HepG2 (cell line): ENCODE data around the gene GRM8. TPM values are rescaled to one million over a fixed set of nuclear protein-coding genes. Genes with fewer than 3 reads are reported as not detected.

Source experiments
- ATAC-seq: fragments of 200-7000 bp; cut with Tn5 transposase; 3 replicates; pipeline ENCODE4 v1.9.1; 2020; ENCODE audit warnings: mild to moderate bottlenecking, moderate library complexity
- BruUV-seq: library from RNA; stranded (reverse); fragments of 400-500 nt; replicated peaks from 2 replicates; lab custom pipeline; 2021; lab: Mats Ljungman, UMichigan
- CTCF ChIA-PET: fragments of 300-600 bp; formaldehyde crosslinking; extraction: SDS; loops from one replicate; lab custom pipeline; 2021; ENCODE audit warnings: low total read pairs, inconsistent platforms, low intra/inter-chr PET ratio; lab: Yijun Ruan, JAX
- POLR2A ChIA-PET: fragments of 350-600 bp; sonication (Branson Sonifier 250); formaldehyde crosslinking; loops from one replicate; lab custom pipeline; 2020; ENCODE audit warnings: antibody characterized with exemption, inconsistent platforms; lab: Yijun Ruan, JAX
- DNase-seq: peaks from one replicate; pipeline ENCODE4 v3.0.0-alpha.2; 2015; ENCODE audit warnings: low spot score
- FAIRE-seq: peaks from 3 replicates; lab custom pipeline; 2011; peaks lifted over from hg19 to GRCh38; lab: Jason Lieb, UNC
- H2AFZ ChIP-seq: one replicate; pipeline ENCODE4 v1.6.1; 2011; ENCODE audit warnings: low read length, inconsistent platforms
- H3K27ac ChIP-seq: fragments of 300-600 bp; 3 replicates; pipeline ENCODE4 v1.8.0; 2011; ENCODE audit warnings: mixed run types, mild to moderate bottlenecking, mixed read lengths, low read length, inconsistent platforms; ENCODE audit not compliant: insufficient read depth; ENCODE audit errors: extremely low read length
- H3K27me3 ChIP-seq, 2 experiments: fragments of 200-600 bp in 1 of 2; 2 replicates in 1 of 2; 3 replicates in 1 of 2; pipeline versions ENCODE4 v1.6.0 to v1.8.0; 2011; ENCODE audit warnings: low read length in 2 of 2, mild to moderate bottlenecking in 2 of 2, moderate library complexity in 2 of 2, inconsistent platforms in 1 of 2; ENCODE audit not compliant: insufficient read depth in 2 of 2, control insufficient read depth in 1 of 2
- H3K36me3 ChIP-seq, 2 experiments: fragments of 200-600 bp in 1 of 2; replicated peaks in 1 of 2; 2 replicates in 1 of 2; 3 replicates in 1 of 2; pipeline versions ENCODE4 v1.5.1 to v1.8.0; 2011; ENCODE audit warnings: low read length in 2 of 2, inconsistent platforms in 1 of 2; ENCODE audit not compliant: insufficient read depth in 2 of 2, control insufficient read depth in 1 of 2
- H3K4me1 ChIP-seq: 2 replicates; pipeline ENCODE4 v1.5.1; 2012; ENCODE audit warnings: low read length, inconsistent platforms; ENCODE audit not compliant: insufficient read depth
- H3K4me2 ChIP-seq: 2 replicates; pipeline ENCODE4 v1.6.0; 2011; ENCODE audit warnings: low read depth, low read length, inconsistent platforms
- H3K4me3 ChIP-seq, 3 experiments: fragments of 200-600 bp in 1 of 3; sonication (generic), shearing (Covaris generic) in 1 of 3; replicated peaks in 1 of 3; 2 replicates each; pipeline ENCODE4 v1.5.1; 2011 to 2016; ENCODE audit warnings: low read length in 3 of 3, inconsistent platforms in 2 of 3, low read depth in 2 of 3, mild to moderate bottlenecking in 2 of 3, control low read depth in 1 of 3, mixed read lengths in 1 of 3; ENCODE audit not compliant: insufficient read depth in 1 of 3
- H3K79me2 ChIP-seq: one replicate; pipeline ENCODE4 v1.6.1; 2011; ENCODE audit warnings: low read length, inconsistent platforms; ENCODE audit not compliant: insufficient read depth
- H3K9ac ChIP-seq: 2 replicates; pipeline ENCODE4 v1.6.0; 2011; ENCODE audit warnings: mild to moderate bottlenecking, low read depth, low read length, inconsistent platforms; ENCODE audit not compliant: insufficient read depth
- H3K9me3 ChIP-seq: 2 replicates; pipeline ENCODE4 v1.5.1; 2012; ENCODE audit warnings: mild to moderate bottlenecking, low read length
- H4K20me1 ChIP-seq: 2 replicates; pipeline ENCODE4 v1.6.0; 2011; ENCODE audit warnings: inconsistent platforms, mild to moderate bottlenecking, low read length, moderate library complexity; ENCODE audit not compliant: insufficient read depth
- BCL6 ChIP-seq: IDR thresholded peaks from 2 replicates; pipeline ENCODE4 v1.6.1; 2016; ENCODE audit warnings: missing genetic modification reagents, missing compliant biosample characterization
- ETV6 ChIP-seq: sonication (generic); formaldehyde crosslinking; conservative IDR thresholded peaks from 2 replicates; pipeline ENCODE4 v1.4.0; 2020; ENCODE audit warnings: missing genetic modification reagents
- GPN1 ChIP-seq: sonication (generic); formaldehyde crosslinking; IDR thresholded peaks from 2 replicates; pipeline ENCODE4 v1.5.1; 2020; ENCODE audit warnings: missing genetic modification reagents, borderline replicate concordance
- HCFC1 ChIP-seq: fragments of 150-350 bp; IDR thresholded peaks from 2 replicates; pipeline ENCODE4 v1.6.1; 2014; ENCODE audit warnings: low read depth, low read length
- MED1 ChIP-seq: sonication (generic); formaldehyde crosslinking; IDR thresholded peaks from 2 replicates; pipeline ENCODE4 v1.4.0; 2020; ENCODE audit warnings: missing genetic modification reagents
- THYN1 ChIP-seq: sonication (generic); formaldehyde crosslinking; IDR thresholded peaks from 2 replicates; pipeline ENCODE4 v1.8.1; 2023; ENCODE audit warnings: low read depth, mild to moderate bottlenecking, moderate library complexity, missing genetic modification reagents, borderline replicate concordance
- ZBTB38 ChIP-seq: sonication (generic); formaldehyde crosslinking; IDR thresholded peaks from 2 replicates; pipeline ENCODE4 v1.5.1; 2020; ENCODE audit warnings: mild to moderate bottlenecking, missing genetic modification reagents
- ZNF12 ChIP-seq: sonication (generic); formaldehyde crosslinking; IDR thresholded peaks from 2 replicates; pipeline ENCODE4 v1.5.0; 2020; ENCODE audit warnings: missing genetic modification reagents
- ZNF570 ChIP-seq: sonication (generic); formaldehyde crosslinking; IDR thresholded peaks from 2 replicates; pipeline ENCODE4 v1.4.0; 2020; ENCODE audit warnings: mild to moderate bottlenecking, missing genetic modification reagents, borderline replicate concordance
- ZNF598 ChIP-seq: sonication (generic); formaldehyde crosslinking; IDR thresholded peaks from 2 replicates; pipeline ENCODE4 v1.5.1; 2020; ENCODE audit warnings: mild to moderate bottlenecking, missing genetic modification reagents, borderline replicate concordance
- ZNF7 ChIP-seq: IDR thresholded peaks from 2 replicates; pipeline ENCODE4 v1.6.1; 2016; ENCODE audit warnings: missing biosample characterization, missing genetic modification reagents
- ZSCAN9 ChIP-seq: IDR thresholded peaks from 2 replicates; pipeline ENCODE4 v1.6.1; 2016; ENCODE audit warnings: borderline replicate concordance
- WGBS: methylation state at CpG from one replicate; pipeline ENCODE4 v1.1.6; 2017; ENCODE audit warnings: low lambda C conversion rate; 5-methylcytosine and 5-hydroxymethylcytosine counted together
- in situ Hi-C: cut with HindIII; loops from 2 replicates; pipeline ENCODE4 v1.10.0; 2017; ENCODE audit warnings: low pct_unique_long_range_greater_than_20kb; ENCODE audit not compliant: extremely low pct_ligation_motif_present
- intact Hi-C: fragments of 100-400 bp; cut with micrococcal nuclease; formaldehyde crosslinking; loops from one replicate; pipeline ENCODE4 v1.10.0; 2022; ENCODE audit not compliant: unreplicated experiment
- polyA plus RNA-seq, 8 experiments: library from polyadenylated mRNA; depleted of rRNA in 3 of 8; stranded (reverse) in 7 of 8; unstranded in 1 of 8; fragments of >200 nt; fragmentation: Illumina TruSeq in 4 of 8; extraction: Trizol in 4 of 8; gene quantifications; 2 replicates each; pipeline versions ENCODE4 v1.2.1 to v1.2.3, GENCODE V29; 2011 to 2016; ENCODE audit warnings: low read depth in 4 of 8, missing spikeins in 1 of 8, mixed read lengths in 1 of 8; ENCODE audit not compliant: insufficient read depth in 1 of 8
- total RNA-seq, 5 experiments: library from RNA; depleted of rRNA; stranded (reverse); fragments of >200 nt; fragmentation: Illumina TruSeq; extraction: Trizol; gene quantifications; 2 replicates each; pipeline ENCODE4 v1.2.3, GENCODE V29; 2016; ENCODE audit warnings: low read depth in 1 of 5
- TF ChIP-seq, protein P1 (sequence below): sonication (generic); formaldehyde crosslinking; IDR thresholded peaks from 2 replicates; pipeline ENCODE4 v1.4.0; 2020; ENCODE audit warnings: missing genetic modification reagents
- TF ChIP-seq, protein P2 (sequence below): IDR thresholded peaks from 2 replicates; pipeline ENCODE4 v1.6.1; 2016; ENCODE audit warnings: missing compliant biosample characterization, missing genetic modification reagents, borderline replicate concordance
- TF ChIP-seq, protein P3 (sequence below): sonication (generic); formaldehyde crosslinking; IDR thresholded peaks from 2 replicates; pipeline ENCODE4 v1.4.0; 2020; ENCODE audit warnings: missing genetic modification reagents, mild to moderate bottlenecking, borderline replicate concordance

GRM8 gene
- total and polyA plus RNA-seq, 2 of the 13 experiments (the other 11 are each of a cell fraction or from before 2014, with no cell fraction given): not detected

DNA sequence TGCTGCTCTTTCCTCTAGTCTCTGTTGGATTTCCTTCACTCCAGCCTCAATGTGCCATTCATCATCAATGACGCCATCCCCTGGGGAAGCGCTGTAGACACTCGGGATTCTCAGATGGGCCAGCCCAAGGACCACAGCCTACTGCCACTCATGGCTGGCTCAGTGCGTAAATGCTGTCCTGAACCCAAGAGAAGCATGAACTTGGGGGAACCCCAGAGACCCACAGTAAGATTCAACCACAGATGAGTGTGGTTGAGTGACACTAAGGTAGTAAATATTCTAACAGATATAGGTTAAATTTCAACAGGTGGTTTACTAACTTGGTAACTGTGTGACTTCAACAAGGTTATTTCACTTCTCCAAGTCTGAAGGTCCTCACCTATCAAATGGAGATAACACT is 304.1 kb downstream of the GRM8 start (continued):
- TF ChIP-seq, protein P1, sequence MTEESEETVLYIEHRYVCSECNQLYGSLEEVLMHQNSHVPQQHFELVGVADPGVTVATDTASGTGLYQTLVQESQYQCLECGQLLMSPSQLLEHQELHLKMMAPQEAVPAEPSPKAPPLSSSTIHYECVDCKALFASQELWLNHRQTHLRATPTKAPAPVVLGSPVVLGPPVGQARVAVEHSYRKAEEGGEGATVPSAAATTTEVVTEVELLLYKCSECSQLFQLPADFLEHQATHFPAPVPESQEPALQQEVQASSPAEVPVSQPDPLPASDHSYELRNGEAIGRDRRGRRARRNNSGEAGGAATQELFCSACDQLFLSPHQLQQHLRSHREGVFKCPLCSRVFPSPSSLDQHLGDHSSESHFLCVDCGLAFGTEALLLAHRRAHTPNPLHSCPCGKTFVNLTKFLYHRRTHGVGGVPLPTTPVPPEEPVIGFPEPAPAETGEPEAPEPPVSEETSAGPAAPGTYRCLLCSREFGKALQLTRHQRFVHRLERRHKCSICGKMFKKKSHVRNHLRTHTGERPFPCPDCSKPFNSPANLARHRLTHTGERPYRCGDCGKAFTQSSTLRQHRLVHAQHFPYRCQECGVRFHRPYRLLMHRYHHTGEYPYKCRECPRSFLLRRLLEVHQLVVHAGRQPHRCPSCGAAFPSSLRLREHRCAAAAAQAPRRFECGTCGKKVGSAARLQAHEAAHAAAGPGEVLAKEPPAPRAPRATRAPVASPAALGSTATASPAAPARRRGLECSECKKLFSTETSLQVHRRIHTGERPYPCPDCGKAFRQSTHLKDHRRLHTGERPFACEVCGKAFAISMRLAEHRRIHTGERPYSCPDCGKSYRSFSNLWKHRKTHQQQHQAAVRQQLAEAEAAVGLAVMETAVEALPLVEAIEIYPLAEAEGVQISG (CRISPR knock-in tag): no peak
- no peak for TF ChIP-seq ZNF570 (CRISPR knock-in tag)
- TF ChIP-seq, protein P2, sequence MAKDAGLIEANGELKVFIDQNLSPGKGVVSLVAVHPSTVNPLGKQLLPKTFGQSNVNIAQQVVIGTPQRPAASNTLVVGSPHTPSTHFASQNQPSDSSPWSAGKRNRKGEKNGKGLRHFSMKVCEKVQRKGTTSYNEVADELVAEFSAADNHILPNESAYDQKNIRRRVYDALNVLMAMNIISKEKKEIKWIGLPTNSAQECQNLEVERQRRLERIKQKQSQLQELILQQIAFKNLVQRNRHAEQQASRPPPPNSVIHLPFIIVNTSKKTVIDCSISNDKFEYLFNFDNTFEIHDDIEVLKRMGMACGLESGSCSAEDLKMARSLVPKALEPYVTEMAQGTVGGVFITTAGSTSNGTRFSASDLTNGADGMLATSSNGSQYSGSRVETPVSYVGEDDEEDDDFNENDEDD (CRISPR knock-in tag): no peak

DNA sequence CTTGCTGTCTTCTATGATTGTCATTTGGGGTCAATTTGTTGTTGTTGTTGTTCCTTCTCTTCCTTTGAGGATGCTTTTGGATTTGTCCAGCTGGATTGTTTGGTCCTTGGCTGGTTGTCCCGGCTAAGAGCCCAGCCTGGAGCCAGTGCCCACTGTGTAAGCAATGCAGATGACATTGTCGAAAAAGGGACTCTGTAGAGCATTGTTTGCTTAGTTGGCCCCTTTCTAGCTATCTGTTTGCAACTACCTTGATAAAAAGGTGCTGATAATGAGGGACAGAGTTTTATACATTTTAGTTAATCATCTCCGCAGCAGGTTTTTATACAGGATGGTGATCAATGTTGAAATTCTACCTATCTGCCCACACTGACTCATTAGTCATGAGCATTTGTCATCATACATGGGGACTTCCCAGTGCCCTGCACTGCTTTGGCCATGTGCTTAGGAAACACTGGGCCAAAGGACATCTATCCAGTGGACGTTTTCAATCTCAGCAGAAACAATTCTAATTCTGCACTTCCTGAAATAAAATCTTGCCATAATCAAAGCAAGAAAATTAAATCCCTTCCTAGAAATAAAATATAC is 311.9 kb downstream of the GRM8 start:
- BruUV-seq: no TSS peak
- no peaks in the 10 kb centered on the region for H3K4me1 ChIP-seq
- no peaks in the 10 kb centered on the region for H4K20me1 ChIP-seq
- in situ Hi-C loops: no loop called here
- ATAC-seq (no peak), FAIRE-seq (no peak), DNase-seq (no peak)
- H3K4me3 ChIP-seq: no peak overlapping the region
- H3K79me2 ChIP-seq: no peaks in the 10 kb centered on the region
- ChIA-PET POLR2A (no interaction called here), CTCF (no interaction called here)
- intact Hi-C loops: loop anchor here (5.0 kb wide), 1 partner anchor 884 kb away; no protein-coding TSS in a partner anchor
- H2AFZ ChIP-seq: no peak overlapping the region
- H3K27me3 ChIP-seq: no peaks in the 10 kb centered on the region
- WGBS: 3% methylated on average over 4 of the region's 4 CpGs
- H3K9me3 ChIP-seq: no peaks in the 10 kb centered on the region
- no peak overlapping the region for H3K4me2 ChIP-seq
- no peaks in the 10 kb centered on the region for H3K36me3 ChIP-seq
- no peak overlapping the region for H3K9ac ChIP-seq
- H3K27ac ChIP-seq: no peak overlapping the region
- TF ChIP-seq HCFC1: no peak
- TF ChIP-seq ZSCAN9 (CRISPR knock-in tag): no peak
- TF ChIP-seq, protein P3, sequence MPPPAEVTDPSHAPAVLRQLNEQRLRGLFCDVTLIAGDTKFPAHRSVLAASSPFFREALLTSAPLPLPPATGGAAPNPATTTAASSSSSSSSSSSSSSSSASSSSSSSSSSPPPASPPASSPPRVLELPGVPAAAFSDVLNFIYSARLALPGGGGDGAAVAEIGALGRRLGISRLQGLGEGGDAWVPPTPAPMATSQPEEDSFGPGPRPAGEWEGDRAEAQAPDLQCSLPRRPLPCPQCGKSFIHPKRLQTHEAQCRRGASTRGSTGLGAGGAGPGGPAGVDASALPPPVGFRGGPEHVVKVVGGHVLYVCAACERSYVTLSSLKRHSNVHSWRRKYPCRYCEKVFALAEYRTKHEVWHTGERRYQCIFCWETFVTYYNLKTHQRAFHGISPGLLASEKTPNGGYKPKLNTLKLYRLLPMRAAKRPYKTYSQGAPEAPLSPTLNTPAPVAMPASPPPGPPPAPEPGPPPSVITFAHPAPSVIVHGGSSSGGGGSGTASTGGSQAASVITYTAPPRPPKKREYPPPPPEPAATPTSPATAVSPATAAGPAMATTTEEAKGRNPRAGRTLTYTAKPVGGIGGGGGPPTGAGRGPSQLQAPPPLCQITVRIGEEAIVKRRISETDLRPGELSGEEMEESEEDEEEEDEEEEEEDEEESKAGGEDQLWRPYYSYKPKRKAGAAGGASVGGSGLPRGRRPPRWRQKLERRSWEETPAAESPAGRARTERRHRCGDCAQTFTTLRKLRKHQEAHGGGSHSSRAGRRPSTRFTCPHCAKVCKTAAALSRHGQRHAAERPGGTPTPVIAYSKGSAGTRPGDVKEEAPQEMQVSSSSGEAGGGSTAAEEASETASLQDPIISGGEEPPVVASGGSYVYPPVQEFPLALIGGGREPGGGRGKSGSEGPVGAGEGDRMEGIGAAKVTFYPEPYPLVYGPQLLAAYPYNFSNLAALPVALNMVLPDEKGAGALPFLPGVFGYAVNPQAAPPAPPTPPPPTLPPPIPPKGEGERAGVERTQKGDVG: no peak
- TF ChIP-seq GPN1 (CRISPR knock-in tag): no peak
- TF ChIP-seq BCL6 (CRISPR knock-in tag): no peak
- no peak for TF ChIP-seq THYN1 (CRISPR knock-in tag)
- TF ChIP-seq MED1 (CRISPR knock-in tag): no peak
- TF ChIP-seq ZBTB38 (CRISPR knock-in tag): no peak
- TF ChIP-seq ZNF598 (CRISPR knock-in tag): no peak
- TF ChIP-seq ZNF12 (CRISPR knock-in tag): no peak
- TF ChIP-seq ZNF7 (CRISPR knock-in tag): no peak
- no peak for TF ChIP-seq ETV6 (CRISPR knock-in tag)
